Stimulated activated CD8-positive, alpha-beta memory T cell treated with anti-CD3 and anti-CD28 coated beads, Interleukin-7, amount 100 ng/mL, for 24 hours (primary cell): ENCODE measurements around the gene PRKN.
"Not testable (repeated sequence)": the region's sequence is repeated elsewhere in the genome, so short reads cannot be mapped to it uniquely, and the experiment has no call there.

Experiments used
- DNase-seq: peaks from one replicate; pipeline ENCODE4 v3.0.0-alpha.2; 2020; ENCODE audit warnings: low read depth

The PRKN gene

GRCh38 chr6:161903584-161904212 lies 823.9 kb downstream of the PRKN start:
- no peak for DNase-seq

- no peak for DNase-seq
Observed at GRCh38 chr6:161901740-161902426, 825.7 kb downstream of the PRKN start.

GRCh38 chr6:161894436-161894835 lies 833.1 kb downstream of the PRKN start:
- no peak for DNase-seq

- DNase-seq, result no peak
Observed at GRCh38 chr6:161891542-161891941, 836.0 kb downstream of the PRKN start.

GRCh38 chr6:161890832-161891297 lies 836.7 kb downstream of the PRKN start:
- no peak for DNase-seq

- DNase-seq, result no peak
Observed at GRCh38 chr6:161890133-161890831, 837.3 kb downstream of the PRKN start.

- DNase-seq, result no peak
Observed at GRCh38 chr6:161889324-161889723, 838.2 kb downstream of the PRKN start.

GRCh38 chr6:161886545-161886944 lies 841.0 kb downstream of the PRKN start:
- not testable (repeated sequence) for DNase-seq

- DNase-seq, result no peak
Observed at GRCh38 chr6:161884782-161885181, 842.8 kb downstream of the PRKN start.

GRCh38 chr6:161882196-161882765 lies 845.3 kb downstream of the PRKN start:
- DNase-seq, result no peak

GRCh38 chr6:161880056-161880455 lies 847.5 kb downstream of the PRKN start:
- DNase-seq, result no peak

GRCh38 chr6:161876231-161876630 lies 851.3 kb downstream of the PRKN start:
- DNase-seq, result no peak

GRCh38 chr6:161870236-161870901 lies 857.2 kb downstream of the PRKN start:
- no peak for DNase-seq

GRCh38 chr6:161869491-161869890 lies 858.1 kb downstream of the PRKN start:
- DNase-seq, result no peak

- no peak for DNase-seq
Observed at GRCh38 chr6:161866570-161866969, 861.0 kb downstream of the PRKN start.

GRCh38 chr6:161861061-161861460 lies 866.5 kb downstream of the PRKN start:
- DNase-seq, result not testable (repeated sequence)

- DNase-seq, result no peak
Observed at GRCh38 chr6:161853657-161854056, 873.9 kb downstream of the PRKN start.

GRCh38 chr6:161851486-161851885 lies 876.1 kb downstream of the PRKN start:
- not testable (repeated sequence) for DNase-seq

GRCh38 chr6:161850562-161850961 lies 877.0 kb downstream of the PRKN start:
- DNase-seq, result no peak

GRCh38 chr6:161847628-161848027 lies 879.9 kb downstream of the PRKN start:
- DNase-seq, result no peak

- no peak for DNase-seq
Observed at GRCh38 chr6:161844804-161845203, 882.8 kb downstream of the PRKN start.

GRCh38 chr6:161843066-161843465 lies 884.5 kb downstream of the PRKN start:
- no peak for DNase-seq
